ENCODE results near the gene RASGRP1. TPM values are rescaled to one million over a fixed set of nuclear protein-coding genes. Genes with fewer than 3 reads are reported as not detected.

Gene RASGRP1
- total and polyA plus RNA-seq, 10 of the 15 experiments (the other 5 are each of a cell fraction or from before 2014, with no cell fraction given) = 5.6 to 234 (median 20.9) TPM

DNA sequence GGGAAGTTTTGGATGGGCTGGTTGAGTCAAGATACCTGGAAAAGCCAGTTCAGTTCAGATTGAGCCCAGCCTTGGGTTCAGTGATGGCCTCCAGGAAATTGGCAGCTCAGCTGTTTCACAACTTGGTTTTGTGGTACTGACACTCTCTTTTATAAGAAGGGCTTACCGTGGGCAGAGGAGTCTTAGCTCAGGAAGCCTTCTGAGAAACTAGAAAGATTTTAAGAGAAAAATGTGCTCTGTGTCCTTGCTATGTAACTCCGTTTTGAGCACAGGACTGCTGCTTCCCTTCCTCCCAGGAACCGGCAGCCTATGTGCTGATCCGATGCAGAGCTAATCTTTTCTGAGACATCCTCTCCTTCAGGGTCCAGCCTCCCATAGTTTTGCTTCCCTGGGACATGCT, 46.6 kb upstream of the RASGRP1 start:
- BruUV-seq (replicated peaks) = no TSS peak
- H3K4me2 ChIP-seq (ENCODE audit: control insufficient read depth, insufficient read depth) = no peak overlapping the region
- ChIA-PET POLR2A (interaction anchor here (1.1 to 4.8 kb wide), 6 partner anchors 11 to 47 kb away, joined by 3 to 55 read pairs (median 5); no protein-coding TSS in a partner anchor), CTCF (interaction anchor here (0.9 to 3.6 kb wide), 10 partner anchors 9 to 79 kb away, joined by 3 to 15 read pairs (median 4); no protein-coding TSS in a partner anchor), RAD21 (ENCODE audit: unreplicated experiment) (interaction anchor here (0.7 to 4.3 kb wide), 10 partner anchors 10 to 72 kb away, joined by 3 to 43 read pairs (median 6); partner anchors contain the start of gene RASGRP1), SMC1A (ENCODE audit: uncharacterized antibody, unreplicated experiment) (interaction anchor here (1.0 to 42.6 kb wide), 13 partner anchors 10 to 85 kb away, joined by 3 to 1803 read pairs (median 4); no protein-coding TSS in a partner anchor)
- DNase-seq (ENCODE audit: low read depth, low spot score) (no peak), ATAC-seq (peak; percentile 37; the same call in 1 of the 3 replicates), FAIRE-seq (no peak)
- H3K27ac ChIP-seq (ENCODE audit: control insufficient read depth, insufficient read depth) = no peak overlapping the region
- H3K79me2 ChIP-seq (ENCODE audit: control insufficient read depth, insufficient read depth, low read length) = no peaks in the 10 kb centered on the region
- in situ Hi-C loops (cut with MboI) = no loop called here
- no peaks in the 10 kb centered on the region for H3K36me3 ChIP-seq (ENCODE audit: control insufficient read depth in 2 of 2, insufficient read depth in 2 of 2, low read length in 1 of 2)
- no peaks in the 10 kb centered on the region for H3K9me3 ChIP-seq (replicated peaks; ENCODE audit: control insufficient read depth, insufficient read depth, low read length)
- intact Hi-C loops (cut with micrococcal nuclease; ENCODE audit: unreplicated experiment) = no loop called here
- H3K4me3 ChIP-seq = no peak overlapping the region
- H3K9ac ChIP-seq (ENCODE audit: control insufficient read depth, insufficient read depth, low read length) = no peak overlapping the region
- no peaks in the 10 kb centered on the region for H3K4me1 ChIP-seq (ENCODE audit: control insufficient read depth, insufficient read depth, low read length)
- no peak overlapping the region for H2AFZ ChIP-seq (ENCODE audit: control insufficient read depth, low read depth, low read length)
- H4K20me1 ChIP-seq (ENCODE audit: control insufficient read depth, insufficient read depth) = no peaks in the 10 kb centered on the region
- WGBS (ENCODE audit: insufficient coverage, insufficient replicate concordance, low lambda C conversion rate, missing lambda C conversion rate) = 14% methylated on average over 4 of the region's 4 CpGs
- peak; percentile 1 for TF ChIP-seq MEF2B (IDR thresholded peaks at IDR 0.05; ENCODE audit: partially characterized antibody, poor library complexity, severe bottlenecking)
- TF ChIP-seq TAF1 (IDR thresholded peaks at IDR 0.05; ENCODE audit: borderline replicate concordance, low read depth, low read length) = no peak
- TF ChIP-seq, protein P1, sequence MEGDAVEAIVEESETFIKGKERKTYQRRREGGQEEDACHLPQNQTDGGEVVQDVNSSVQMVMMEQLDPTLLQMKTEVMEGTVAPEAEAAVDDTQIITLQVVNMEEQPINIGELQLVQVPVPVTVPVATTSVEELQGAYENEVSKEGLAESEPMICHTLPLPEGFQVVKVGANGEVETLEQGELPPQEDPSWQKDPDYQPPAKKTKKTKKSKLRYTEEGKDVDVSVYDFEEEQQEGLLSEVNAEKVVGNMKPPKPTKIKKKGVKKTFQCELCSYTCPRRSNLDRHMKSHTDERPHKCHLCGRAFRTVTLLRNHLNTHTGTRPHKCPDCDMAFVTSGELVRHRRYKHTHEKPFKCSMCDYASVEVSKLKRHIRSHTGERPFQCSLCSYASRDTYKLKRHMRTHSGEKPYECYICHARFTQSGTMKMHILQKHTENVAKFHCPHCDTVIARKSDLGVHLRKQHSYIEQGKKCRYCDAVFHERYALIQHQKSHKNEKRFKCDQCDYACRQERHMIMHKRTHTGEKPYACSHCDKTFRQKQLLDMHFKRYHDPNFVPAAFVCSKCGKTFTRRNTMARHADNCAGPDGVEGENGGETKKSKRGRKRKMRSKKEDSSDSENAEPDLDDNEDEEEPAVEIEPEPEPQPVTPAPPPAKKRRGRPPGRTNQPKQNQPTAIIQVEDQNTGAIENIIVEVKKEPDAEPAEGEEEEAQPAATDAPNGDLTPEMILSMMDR (IDR thresholded peaks at IDR 0.05 in 2 of 3, conservative IDR thresholded peaks at IDR 0.05 in 1 of 3; ENCODE audit: control insufficient read depth in 2 of 3, extremely low read depth in 1 of 3, insufficient read depth in 1 of 3, low read depth in 3 of 3, low read length in 3 of 3) = no peak
- no peak for TF ChIP-seq RAD51 (IDR thresholded peaks at IDR 0.05)
- no peaks in the 10 kb centered on the region for H3K27me3 ChIP-seq (replicated peaks in 1 of 2; ENCODE audit: control insufficient read depth in 2 of 2, insufficient read depth in 2 of 2, low read length in 1 of 2)

Measured in GM12878 (cell line).